CD4-positive, alpha-beta T cell treated with Interleukin-6 for 4 hours (primary cell): ENCODE results near the gene CDHR2.
"Not testable (repeated sequence)": the region's sequence is repeated elsewhere in the genome, so short reads cannot be mapped to it uniquely, and the experiment has no call there.

ENCODE experiments used
- DNase-seq: peaks from one replicate; pipeline ENCODE4 v3.0.0-alpha.2; 2020; ENCODE audit warnings: mixed read lengths

Gene CDHR2

DNA sequence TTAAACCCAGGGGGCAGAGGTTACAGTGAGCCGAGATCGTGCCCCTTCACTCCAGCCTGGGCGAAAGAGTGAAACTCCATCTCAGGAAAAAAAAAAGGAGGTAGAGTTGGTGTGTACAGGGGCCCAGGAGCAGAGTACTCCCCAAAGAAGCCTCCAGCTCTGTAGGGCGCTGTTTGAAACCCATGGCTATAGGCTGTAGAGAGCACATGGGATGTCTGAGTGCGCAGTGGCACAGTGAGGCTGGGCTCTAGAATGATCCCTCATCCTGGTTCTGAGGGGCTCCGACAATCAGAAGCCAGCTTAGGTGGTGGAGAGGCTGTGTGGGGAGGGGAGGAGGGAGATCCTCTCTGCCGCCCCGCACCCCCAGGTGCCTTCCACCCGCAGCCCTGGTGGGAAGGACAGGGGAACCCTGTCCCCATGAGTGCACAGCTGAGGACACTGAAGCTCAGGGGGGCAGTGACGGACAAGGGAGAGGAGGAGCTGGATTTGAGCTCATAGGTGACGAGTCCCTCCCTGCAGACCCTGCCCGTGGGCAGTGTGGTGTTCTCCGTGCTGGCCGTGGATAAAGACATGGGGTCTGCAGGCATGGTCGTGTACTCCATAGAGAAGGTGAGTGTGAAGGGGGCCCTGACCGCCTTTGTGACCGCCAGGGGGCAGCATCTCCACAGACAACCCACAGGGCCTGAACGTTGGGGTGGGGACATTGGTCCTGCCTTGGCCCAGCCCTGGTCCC lies 24.6 kb downstream of the CDHR2 start:
- peak; percentile 87 for DNase-seq

DNA sequence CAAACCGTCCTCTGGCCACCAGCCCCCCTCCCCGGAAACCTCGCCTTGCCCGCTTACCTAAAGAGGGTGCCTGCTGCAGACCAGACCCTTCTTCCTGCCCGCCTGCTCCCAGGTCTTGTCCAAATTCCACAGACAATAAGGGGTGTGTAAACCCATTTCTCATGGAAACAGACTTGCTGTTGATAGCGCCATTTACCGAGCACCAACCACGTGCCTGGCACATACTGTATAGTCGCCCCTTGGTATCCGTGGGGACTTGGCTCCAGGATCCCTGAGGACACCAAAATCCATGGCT lies 25.1 kb downstream of the CDHR2 start:
- no peak for DNase-seq

DNA sequence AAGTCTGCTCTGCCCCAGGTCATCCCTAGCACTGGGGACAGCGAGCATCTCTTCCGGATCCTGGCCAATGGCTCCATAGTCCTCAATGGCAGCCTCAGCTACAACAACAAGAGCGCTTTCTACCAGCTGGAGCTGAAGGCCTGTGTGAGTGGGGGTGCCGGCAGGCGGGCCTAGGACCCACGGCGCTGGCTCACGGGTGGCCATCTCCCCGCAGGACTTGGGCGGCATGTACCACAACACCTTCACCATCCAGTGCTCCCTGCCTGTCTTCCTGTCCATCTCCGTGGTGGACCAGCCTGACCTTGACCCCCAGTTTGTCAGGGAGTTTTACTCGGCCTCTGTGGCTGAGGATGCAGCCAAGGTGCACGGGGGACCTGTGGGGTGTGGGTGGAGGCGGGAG lies 25.9 kb downstream of the CDHR2 start:
- no peak for DNase-seq

DNA sequence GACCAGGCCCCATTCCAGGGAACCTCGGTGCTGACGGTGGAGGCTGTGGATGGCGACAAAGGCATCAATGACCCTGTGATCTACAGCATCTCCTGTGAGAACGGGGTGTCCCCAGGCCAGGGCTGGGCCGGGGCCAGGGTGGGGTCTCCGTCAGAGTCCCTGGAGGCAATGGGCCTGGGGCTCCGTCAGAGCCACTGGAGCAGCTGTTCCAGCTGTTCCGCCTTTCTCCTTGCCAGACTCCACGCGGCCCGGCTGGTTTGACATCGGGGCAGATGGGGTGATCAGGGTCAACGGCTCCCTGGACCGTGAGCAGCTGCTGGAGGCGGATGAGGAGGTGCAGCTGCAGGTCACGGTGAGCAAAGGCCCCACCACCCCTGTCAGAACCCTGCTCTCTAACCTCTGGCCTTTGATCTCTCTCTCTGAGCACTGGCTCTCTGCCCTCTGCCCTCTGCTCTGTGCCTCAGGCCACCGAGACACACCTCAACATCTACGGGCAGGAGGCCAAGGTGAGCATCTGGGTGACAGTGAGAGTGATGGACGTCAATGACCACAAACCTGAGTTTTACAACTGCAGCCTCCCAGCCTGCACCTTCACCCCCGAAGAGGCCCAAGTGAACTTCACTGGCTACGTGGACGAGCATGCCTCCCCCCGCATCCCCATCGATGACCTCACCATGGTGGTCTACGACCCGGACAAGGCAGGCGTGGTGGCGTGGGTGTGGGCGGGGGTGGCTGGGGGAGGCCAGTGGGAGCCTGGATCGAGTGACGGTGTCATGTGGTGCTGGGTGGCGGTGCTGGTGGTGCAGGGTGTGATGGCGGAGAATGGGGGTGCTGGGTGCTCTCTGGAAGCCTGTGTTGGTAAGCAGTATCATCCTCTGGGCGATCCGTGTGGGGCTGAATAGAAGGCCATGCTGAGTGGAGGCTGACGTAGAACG lies 26.6 kb downstream of the CDHR2 start:
- no peak for DNase-seq

DNA sequence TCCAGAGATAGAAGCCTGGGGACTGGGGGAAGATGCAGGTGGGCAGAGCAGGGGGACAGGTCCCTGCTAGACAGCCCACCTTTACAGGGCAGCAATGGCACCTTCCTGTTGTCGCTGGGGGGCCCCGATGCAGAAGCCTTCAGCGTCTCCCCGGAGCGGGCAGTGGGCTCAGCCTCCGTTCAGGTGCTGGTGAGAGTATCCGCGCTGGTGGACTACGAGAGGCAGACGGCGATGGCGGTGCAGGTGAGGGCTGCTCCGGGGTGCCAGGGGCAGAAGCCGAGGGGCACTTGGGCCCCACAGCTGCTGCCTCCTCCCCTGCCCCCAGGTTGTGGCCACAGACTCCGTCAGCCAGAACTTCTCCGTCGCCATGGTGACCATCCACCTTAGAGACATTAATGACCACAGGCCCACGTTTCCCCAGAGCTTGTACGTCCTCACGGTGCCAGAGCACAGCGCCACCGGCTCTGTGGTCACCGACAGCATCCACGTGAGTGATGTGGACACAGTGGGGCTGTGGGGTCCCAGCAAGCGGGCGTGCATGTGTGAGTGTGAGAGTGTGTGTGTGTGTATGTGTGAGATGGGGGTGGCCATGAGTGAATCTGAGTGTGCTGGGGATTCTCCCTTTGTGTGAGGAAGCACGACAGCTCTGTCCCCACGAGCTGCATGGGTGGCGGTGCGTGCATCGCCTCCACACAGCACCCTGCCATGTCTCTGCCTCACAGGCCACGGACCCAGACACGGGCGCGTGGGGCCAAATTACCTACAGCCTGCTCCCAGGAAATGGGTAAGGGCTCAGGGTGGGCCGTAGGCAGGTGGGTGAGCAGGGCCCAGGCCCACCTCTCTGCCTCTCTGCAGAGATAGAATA lies 28.4 kb downstream of the CDHR2 start:
- no peak for DNase-seq

DNA sequence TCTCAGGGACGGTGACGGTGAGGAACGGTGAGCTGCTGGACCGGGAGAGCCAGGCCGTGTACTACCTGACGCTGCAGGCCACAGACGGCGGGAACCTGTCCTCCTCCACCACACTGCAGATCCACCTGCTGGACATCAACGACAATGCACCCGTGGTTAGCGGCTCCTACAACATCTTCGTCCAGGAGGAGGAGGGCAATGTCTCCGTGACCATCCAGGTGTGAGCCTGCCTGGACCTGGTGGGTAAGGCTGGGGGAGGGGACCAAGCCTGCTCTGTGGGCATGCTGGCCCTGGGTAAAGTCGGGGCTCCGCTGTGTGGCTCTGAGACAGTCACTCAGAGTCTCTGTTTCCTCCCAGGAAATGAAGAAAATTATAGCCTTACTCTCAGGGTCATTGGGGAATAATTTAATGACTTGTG lies 29.3 kb downstream of the CDHR2 start:
- peak; percentile 60 for DNase-seq

DNA sequence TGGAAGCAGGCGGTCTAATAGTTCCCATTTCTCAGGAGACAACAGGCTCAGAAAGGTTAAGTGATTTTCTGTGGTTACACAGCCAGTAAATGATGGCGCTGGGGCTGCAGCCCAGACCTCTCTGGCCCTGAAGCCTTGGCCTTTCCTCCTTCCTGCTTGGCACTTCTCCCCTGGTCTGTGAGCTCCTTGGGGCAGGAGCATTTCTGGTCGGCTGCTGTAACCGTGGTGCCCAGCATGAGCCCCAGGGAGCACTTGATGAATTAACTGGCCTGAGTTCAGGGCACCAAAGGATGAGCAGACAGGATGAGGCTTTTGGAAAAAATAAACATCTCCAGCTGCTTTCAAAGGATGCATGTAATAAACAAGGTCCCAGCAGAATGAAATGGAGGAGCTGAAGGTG lies 30.2 kb downstream of the CDHR2 start:
- no peak for DNase-seq

DNA sequence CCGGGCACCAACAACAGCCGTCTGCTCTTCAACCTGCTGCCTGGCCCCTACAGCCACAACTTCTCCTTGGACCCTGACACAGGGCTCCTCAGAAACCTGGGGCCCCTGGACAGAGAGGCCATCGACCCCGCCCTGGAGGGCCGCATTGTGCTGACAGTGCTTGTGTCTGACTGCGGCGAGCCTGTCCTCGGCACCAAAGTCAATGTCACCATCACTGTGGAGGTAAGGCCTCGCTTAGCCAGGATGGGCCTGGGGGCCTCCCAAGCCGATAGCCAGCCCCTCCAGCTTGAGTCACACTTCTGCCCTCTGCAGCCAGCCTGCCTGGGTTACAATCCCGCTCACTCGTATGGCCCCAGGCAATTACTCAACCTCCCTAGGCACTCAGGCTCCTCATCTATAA lies 32.2 kb downstream of the CDHR2 start:
- no peak for DNase-seq

DNA sequence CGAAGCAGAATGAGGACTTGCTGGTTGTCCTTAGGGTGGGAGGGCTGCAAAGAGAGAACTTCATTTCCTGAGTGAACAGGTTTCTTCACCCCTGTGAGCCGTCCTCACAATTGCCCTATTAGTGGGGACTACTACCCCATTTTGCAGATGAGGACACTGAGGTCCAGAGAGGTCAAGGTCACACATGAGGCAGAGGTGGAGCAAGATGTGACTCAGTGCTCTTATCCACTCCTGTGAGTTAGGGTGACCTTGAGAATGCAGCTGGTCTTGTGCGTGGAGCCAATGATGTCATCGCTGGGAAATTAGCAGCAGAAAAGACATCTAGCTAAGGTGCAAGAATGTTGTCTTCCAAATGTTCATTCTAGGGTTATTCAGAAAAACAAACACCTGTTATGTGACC lies 33.9 kb downstream of the CDHR2 start:
- DNase-seq: no peak

DNA sequence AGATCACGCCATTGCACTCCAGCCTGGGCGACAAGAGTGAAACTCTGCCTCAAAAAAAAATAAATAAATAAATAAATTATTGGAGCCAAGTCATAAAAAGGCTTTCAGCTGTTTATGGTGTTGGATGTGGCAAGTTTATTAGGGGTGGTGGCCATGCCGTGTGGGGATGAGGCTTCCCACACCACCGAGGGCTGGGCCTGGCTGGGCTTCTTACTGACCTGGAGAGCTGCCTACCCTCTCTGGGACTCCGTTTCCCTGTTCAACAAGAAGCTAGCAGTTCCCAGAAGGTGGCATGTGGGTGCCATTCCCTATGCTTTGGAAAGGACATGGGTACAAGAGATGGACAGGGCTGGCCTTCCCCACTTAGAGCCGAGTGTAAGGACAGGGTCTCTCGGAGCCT lies 38.3 kb downstream of the CDHR2 start:
- no peak for DNase-seq

DNA sequence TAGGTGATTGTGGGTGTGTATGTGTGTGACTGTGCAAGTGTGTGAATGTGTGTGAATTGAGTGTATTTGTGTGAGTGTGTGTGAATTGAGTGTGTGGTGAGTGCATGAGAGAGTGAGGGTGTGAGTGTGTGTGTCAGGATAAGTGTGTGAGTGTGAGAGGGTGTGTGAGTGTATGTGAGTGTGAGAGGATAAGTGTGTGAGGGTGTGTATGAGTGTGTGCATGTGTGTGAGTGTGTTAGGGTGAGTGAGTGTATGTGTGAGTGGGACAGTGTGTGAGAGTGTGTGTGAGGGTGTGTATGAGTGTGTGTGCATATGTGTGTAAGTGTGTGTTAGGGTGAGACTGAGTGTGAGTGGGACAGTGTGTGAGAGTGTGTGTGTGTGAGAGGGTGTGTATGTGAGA lies 39.2 kb downstream of the CDHR2 start:
- no peak for DNase-seq

DNA sequence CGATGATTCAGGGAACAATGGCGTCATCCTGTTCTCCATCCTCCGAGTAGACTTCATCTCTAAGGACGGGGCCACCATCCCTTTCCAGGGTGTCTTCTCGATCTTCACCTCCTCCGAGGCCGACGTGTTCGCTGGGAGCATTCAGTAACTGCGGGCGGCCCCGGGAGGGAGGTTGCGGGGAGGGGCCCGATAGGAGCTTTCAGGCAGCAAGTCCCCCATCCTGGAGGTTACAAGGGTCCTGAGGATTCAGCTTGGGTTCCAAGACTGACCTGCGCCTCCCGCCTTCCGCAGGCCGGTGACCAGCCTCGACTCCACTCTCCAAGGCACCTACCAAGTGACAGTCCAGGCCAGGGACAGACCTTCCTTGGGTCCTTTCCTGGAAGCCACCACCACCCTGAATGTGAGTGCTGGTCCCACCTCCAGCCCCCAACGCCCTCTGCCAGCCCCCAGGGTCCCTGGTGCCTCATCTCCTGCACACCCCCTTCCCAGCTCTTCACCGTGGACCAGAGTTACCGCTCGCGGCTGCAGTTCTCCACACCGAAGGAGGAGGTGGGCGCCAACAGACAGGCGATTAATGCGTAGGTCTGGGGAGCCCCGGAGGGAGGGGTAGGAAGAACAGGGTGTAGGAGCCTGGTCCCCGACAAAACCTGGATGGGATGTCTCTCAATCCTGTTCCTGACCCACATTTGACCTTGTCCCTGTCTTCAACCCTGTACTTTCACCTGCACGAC lies 40.1 kb downstream of the CDHR2 start:
- no peak for DNase-seq

DNA sequence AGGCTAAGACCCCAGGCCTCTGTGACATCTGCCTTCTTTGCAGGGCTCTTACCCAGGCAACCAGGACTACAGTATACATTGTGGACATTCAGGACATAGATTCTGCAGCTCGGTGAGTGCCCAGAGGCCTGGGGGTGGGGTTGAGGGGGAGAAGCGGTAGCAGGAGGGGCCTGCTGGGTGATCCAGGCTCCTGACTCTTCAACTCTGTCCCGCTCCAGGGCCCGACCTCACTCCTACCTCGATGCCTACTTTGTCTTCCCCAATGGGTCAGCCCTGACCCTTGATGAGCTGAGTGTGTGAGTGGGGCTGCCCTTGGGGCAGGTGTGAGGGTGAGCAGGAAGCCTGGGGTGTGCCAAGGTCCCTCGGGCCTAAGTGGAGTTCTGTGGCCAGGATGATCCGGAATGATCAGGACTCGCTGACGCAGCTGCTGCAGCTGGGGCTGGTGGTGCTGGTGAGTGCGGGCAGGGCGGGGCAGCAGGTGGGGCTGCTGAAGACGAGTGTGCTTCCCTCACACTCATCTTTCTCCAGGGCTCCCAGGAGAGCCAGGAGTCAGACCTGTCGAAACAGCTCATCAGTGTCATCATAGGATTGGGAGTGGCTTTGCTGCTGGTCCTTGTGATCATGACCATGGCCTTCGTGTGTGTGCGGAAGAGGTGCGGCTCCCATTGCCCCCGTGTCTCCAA lies 41.0 kb downstream of the CDHR2 start:
- no peak for DNase-seq

DNA sequence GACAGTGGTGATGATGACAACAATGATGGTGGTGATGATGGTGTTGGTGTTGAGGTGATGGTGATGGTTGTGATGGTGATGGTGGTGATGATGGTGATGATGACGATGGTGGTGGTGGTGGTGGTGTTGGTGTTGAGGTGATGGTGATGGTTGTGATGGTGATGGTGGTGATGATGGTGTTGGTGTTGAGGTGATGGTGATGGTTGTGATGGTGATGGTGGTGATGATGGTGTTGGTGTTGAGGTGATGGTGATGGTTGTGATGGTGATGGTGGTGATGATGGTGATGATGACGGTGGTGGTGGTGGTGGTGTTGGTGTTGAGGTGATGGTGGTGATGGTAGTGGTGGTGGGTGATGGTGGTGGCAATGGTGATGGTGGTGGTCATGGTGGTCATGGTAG lies 42.5 kb downstream of the CDHR2 start:
- not testable (repeated sequence) for DNase-seq

DNA sequence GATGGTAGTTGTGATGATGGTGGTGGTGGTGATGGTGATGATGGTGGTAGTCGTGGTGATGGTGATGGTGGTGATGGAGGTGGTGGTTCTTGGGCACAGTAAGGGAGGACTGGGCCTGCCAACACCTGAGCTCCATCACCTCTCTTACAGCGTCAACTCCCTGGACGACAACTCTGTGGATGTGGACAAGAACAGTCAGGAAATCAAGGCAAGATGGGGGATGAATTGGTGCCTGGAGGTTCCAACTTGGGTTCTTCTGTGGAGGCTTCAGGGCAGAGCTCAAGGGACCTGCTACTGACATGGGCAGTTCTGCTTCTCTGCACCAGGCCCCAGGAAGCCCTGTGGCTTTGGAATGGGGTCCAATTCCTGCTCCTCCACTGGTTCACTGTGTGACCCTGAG lies 43.4 kb downstream of the CDHR2 start:
- DNase-seq: no peak

DNA sequence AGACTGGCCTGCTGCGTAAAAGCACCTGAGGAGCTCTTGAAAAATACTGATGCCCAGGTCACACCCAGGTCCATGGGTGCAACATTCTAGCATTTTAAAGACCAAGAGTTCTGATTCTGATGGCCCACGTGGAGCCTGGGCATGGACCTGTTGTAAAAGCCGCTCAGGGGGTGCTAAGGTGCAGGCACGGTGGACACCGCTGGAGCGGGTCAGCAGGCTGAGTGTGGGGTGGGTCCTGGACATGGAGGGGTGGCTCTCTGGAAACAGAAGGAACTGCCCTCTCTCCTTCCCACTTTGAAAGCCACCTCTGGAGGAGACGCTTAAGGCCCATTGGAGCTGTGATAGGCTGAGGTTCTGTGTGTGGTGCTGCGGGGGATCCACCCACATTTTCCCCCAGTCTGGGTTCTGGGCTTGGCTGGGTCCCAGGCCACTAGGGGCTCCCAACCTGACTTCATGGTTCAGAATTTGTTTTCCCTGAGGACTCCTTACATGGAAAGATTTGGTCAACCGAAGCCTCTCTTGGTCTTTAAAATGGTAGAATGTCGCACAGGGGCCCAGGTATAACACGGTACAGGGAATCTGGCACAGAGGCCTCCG lies 44.2 kb downstream of the CDHR2 start:
- DNase-seq: no peak

DNA sequence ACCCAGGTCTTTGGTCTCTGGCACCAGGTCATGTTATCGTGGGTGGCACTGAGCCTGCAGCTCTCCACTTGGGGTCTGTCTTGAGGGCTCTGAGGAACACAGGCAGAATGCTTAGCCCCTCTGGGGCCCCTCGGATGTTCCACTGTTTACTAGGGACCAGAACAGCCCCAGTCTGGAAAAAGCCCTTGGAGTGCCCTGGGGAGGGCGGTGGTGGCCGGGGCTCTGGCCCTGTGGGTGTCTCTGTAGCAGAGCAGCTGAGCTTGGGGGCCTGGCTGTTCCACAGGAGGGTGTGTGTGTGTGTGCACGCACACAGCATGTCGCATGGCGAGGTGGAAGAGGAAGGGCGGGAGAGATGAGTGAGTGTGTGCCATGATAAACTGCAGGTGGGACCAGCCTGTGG lies 45.4 kb downstream of the CDHR2 start:
- no peak for DNase-seq

DNA sequence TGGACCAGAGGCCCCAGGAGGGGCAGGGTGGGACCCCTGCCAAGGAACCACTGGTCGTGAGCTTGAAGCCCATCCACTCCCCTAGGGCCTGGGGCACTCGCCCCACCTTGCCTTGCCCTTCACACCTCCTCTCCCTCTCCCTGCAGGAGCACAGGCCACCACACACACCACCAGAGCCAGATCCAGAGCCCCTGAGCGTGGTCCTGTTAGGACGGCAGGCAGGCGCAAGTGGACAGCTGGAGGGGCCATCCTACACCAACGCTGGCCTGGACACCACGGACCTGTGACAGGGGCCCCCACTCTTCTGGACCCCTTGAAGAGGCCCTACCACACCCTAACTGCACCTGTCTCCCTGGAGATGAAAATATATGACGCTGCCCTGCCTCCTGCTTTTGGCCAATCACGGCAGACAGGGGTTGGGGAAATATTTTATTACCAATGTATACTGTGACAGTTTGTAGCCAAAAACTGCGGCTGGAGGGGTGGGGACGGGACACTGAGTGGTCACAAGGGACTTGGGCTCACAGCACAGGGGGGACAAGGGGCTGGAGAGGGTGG lies 46.3 kb downstream of the CDHR2 start:
- DNase-seq: no peak

DNA sequence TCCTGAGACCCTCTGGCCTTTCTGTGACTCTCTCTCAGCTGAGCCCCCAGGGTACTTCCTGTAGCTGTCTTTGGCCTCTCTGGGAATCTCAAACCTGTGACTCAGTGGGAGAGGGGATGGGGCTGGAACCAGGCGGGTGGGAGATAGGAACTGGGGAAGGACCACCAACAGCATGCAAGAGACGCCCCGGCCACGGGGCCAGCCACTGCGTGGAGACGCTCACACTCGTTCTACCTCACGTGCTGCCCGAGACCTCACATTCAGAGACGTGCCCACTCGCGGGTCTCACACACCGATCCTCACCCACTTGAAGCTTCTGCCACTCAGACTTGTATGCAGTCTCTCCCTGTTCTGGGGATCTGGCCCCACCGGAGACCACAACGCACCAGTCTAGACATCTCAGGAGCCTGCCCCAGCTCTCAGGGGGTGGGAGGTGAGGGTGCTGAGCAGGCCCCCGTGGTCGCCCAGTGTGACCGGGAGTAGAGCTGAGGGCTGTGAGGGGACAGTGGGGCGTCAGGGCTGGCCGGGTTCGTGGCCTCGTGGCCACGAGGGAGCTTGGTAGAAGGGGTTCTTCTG lies 47.0 kb downstream of the CDHR2 start:
- no peak for DNase-seq

DNA sequence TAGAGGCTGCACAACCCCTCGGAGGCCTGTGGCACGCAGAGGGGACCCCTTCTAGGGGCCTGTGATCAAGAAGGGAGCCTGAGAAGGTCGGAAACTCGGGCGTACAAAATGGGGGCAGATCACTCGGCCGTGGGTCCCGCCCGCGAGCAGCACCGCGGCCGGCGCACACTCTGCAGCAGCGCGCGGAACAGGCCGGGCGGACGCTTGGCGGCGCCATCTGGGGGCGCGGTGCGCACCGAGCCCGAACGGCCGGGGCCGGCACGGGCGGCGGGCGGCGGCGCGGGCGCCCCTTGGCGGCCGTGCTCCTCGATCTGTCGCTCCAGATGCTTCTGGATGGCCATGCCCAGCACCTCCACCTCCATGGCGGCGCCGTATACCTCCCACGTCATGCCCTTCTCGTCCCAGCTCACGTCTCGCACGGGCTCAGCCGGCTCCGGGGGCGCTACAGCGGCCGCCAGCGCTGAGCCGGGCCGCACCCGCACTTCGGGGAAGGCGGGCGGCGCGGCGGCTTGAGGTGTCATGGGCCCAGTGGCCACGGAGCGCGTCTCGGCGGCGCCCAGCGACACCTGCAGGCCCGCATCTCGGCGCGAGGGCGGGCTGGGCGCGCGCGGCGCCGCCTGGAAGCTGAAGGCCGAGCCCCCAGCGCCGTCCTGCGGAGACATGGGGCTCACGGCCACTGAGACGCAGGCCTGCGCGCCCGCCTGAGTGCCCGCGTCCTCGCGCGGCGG lies 47.7 kb downstream of the CDHR2 start:
- DNase-seq: peak; percentile 78
